Prostate gland (tissue), 2 donors: ENCODE results near the gene NEDD4. TPM values are rescaled to one million over a fixed set of nuclear protein-coding genes. Genes with fewer than 3 reads are reported as not detected.

Source experiments
- DNase-seq: peaks from one replicate; pipeline ENCODE4 v3.0.0-alpha.2; 2019; ENCODE audit warnings: low spot score
- H3K27ac ChIP-seq, 2 donors: fragments of 200-600 bp; sonication (generic); 2 replicates each; pipeline ENCODE4 v1.5.1; 2017 to 2019
- H3K27me3 ChIP-seq: fragments of 200-600 bp; sonication (generic); replicated peaks from 2 replicates; pipeline ENCODE4 v1.5.1; 2019; ENCODE audit not compliant: insufficient read depth
- H3K36me3 ChIP-seq, 2 donors: fragments of 200-600 bp; sonication (generic); 1 replicate in 1 of 2; 2 replicates in 1 of 2; pipeline versions ENCODE4 v1.5.1 to v1.8.1; 2017 to 2019
- H3K4me1 ChIP-seq: fragments of 200-600 bp; sonication (generic); replicated peaks from 2 replicates; pipeline ENCODE4 v1.5.1; 2019
- H3K4me3 ChIP-seq, 2 donors: fragments of 200-600 bp; sonication (generic); 2 replicates each; pipeline ENCODE4 v1.5.1; 2017 to 2019
- H3K9me3 ChIP-seq: fragments of 200-600 bp; sonication (generic); 2 replicates; pipeline ENCODE4 v1.5.1; 2017
- POLR2A ChIP-seq: fragments of 450-650 bp; IDR thresholded peaks from one replicate; pipeline ENCODE4 v1.6.1; 2016; ENCODE audit warnings: antibody characterized with exemption, mild to moderate bottlenecking
- POLR2AphosphoS5 ChIP-seq: sonication (generic); formaldehyde crosslinking; IDR thresholded peaks from one replicate; pipeline ENCODE4 v1.6.1; 2017; ENCODE audit warnings: antibody characterized with exemption
- WGBS: methylation state at CpG from one replicate; pipeline ENCODE4 v1.1.5; 2018; 5-methylcytosine and 5-hydroxymethylcytosine counted together
- intact Hi-C: fragments of 100-400 bp; cut with DNase I; formaldehyde crosslinking; loops from one replicate; pipeline ENCODE4 v1.14.2; 2022
- total RNA-seq, 2 donors: library from RNA; depleted of rRNA; stranded (reverse); fragments of >200 nt; gene quantifications; one replicate each; pipeline ENCODE4 v1.1.0, GENCODE V29; 2016
- TF ChIP-seq, protein P1 (sequence below), 4 experiments: fragments of 200-600 bp in 2 of 4; fragments of 450-650 bp in 2 of 4; sonication (generic) in 2 of 4; IDR thresholded peaks; 1 replicate in 3 of 4; 2 replicates in 1 of 4; pipeline ENCODE4 v1.5.1; 2016 to 2019; ENCODE audit warnings: antibody characterized with exemption in 4 of 4, mild to moderate bottlenecking in 2 of 4, moderate library complexity in 2 of 4

NEDD4 gene
- total RNA-seq, 2 donors from 2014 or later: 9.5 to 14.8 TPM

DNA sequence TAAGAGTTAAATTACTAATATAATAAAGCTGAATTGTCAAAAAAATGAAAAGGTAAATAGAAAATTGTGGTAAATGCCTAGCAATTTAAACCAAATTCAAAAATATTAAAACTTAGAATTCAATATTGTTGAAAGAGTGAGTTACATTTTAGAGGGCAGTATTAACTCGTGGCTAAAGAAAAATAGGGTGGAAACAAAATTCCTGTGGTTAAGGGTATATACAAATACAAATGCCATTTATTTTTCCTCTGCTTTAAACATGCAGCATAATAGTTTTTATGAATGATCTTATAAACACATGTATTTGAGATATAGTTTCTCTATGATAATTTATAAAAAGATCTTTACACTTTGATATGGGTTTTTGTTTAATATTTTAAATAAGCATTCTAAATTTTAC lies 79.0 kb downstream of the NEDD4 start:
- Histone ChIP-seq H3K36me3 (no peaks in the 10 kb centered on the region), H3K27me3 (no peaks in the 10 kb centered on the region), H3K27ac (no peak overlapping the region), H3K9me3 (no peaks in the 10 kb centered on the region), H3K4me1 (no peaks in the 10 kb centered on the region), H3K4me3 (no peak overlapping the region)
- 60% methylated on average over 1 of the region's 1 CpG for WGBS
- no peak for DNase-seq
- intact Hi-C loops: no loop called here
- no peak for TF ChIP-seq POLR2A
- TF ChIP-seq POLR2AphosphoS5: no peak
- TF ChIP-seq, protein P1, sequence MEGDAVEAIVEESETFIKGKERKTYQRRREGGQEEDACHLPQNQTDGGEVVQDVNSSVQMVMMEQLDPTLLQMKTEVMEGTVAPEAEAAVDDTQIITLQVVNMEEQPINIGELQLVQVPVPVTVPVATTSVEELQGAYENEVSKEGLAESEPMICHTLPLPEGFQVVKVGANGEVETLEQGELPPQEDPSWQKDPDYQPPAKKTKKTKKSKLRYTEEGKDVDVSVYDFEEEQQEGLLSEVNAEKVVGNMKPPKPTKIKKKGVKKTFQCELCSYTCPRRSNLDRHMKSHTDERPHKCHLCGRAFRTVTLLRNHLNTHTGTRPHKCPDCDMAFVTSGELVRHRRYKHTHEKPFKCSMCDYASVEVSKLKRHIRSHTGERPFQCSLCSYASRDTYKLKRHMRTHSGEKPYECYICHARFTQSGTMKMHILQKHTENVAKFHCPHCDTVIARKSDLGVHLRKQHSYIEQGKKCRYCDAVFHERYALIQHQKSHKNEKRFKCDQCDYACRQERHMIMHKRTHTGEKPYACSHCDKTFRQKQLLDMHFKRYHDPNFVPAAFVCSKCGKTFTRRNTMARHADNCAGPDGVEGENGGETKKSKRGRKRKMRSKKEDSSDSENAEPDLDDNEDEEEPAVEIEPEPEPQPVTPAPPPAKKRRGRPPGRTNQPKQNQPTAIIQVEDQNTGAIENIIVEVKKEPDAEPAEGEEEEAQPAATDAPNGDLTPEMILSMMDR (IDR thresholded peaks at IDR 0.05): no peak

DNA sequence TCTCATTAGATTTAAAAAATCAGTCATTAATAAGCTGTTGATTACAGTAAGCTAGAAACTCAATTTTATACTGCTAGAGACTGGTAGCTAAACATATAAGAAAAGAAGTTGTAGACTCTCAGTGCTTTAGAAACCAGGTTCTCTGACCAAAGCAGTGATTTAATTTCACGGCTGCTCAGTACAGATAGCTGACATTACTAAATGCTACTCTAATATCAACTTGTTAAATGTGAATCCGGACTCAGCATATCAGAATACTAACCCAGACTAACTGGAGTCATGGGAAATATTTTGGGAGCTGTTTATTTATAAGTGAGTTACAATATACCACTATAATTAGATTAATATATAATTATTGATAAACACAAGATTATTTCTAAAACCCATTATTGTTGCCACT lies 80.4 kb downstream of the NEDD4 start:
- no peaks in the 10 kb centered on the region for H3K4me1 ChIP-seq
- 92% methylated on average over 2 of the region's 2 CpGs for WGBS
- DNase-seq: no peak
- TF ChIP-seq POLR2AphosphoS5: no peak
- no peak for TF ChIP-seq POLR2A
- TF ChIP-seq, protein P1 (IDR thresholded peaks at IDR 0.05): no peak
- intact Hi-C loops: no loop called here
- H3K27me3 ChIP-seq: no peaks in the 10 kb centered on the region
- no peak overlapping the region for H3K27ac ChIP-seq
- no peak overlapping the region for H3K4me3 ChIP-seq
- H3K36me3 ChIP-seq: no peaks in the 10 kb centered on the region
- H3K9me3 ChIP-seq: no peaks in the 10 kb centered on the region

DNA sequence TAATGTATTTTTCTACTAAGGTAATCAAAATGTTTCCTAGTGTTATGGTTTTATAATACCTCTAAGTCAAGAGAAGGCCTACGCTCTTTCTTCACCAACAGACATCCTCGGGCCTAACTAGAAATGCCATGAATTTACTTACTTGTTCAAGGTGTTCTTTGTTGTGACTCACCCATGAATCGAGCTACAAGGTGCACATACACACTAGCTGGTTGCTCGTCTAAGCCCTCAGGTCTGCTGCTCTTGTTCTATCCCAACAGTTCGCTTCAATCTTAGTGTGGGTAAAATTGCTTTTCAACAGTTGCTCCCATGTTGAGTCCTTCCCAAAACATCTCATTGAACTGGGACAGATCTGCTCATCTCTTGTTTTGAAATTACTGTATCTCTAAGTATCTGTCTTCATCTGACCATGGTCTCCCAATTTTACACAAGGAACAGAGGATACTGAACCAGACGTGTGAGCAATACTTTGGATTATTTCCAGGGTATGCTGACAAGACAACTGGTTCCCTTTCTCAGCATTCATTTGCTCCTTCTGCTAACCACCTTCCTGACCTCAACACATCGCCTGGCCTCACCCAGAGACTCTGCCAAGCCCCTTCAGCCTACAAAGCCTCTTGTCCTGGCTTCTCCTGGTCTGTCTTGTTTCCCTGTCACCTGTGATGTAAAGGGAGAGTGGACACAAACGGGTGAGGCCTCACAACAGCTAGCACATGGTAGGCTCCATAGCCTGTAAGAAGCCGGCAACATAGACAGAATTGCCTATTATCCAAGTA lies 84.2 kb downstream of the NEDD4 start:
- no peaks in the 10 kb centered on the region for H3K36me3 ChIP-seq
- intact Hi-C loops: no loop called here
- no peaks in the 10 kb centered on the region for H3K4me1 ChIP-seq
- H3K4me3 ChIP-seq: no peak overlapping the region
- DNase-seq: no peak
- H3K27ac ChIP-seq: no peak overlapping the region
- TF ChIP-seq POLR2AphosphoS5 (no peak), POLR2A (no peak)
- TF ChIP-seq, protein P1 (IDR thresholded peaks at IDR 0.05): no peak
- H3K9me3 ChIP-seq: no peaks in the 10 kb centered on the region
- WGBS: 88% methylated on average over 9 of the region's 9 CpGs
- no peaks in the 10 kb centered on the region for H3K27me3 ChIP-seq

DNA sequence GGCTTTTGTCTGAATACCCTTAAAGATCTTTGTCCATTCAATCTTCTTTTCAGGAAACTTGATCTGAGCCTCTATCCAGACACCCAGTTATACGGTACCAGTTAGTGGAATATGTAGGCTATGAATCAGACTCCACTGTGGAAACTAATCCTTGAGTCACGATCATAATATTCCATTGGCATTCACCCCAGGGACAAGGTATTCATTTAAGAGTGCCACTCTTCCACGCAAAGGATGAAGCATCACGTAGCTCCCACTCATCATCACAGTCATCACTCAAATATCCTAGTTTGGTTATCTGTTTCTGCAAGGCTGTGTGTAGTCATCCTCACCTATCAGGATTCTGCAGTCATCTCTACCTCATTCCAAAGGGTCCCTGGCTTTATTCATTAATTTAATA lies 85.6 kb downstream of the NEDD4 start:
- Histone ChIP-seq H3K27ac (no peak overlapping the region), H3K36me3 (no peaks in the 10 kb centered on the region), H3K9me3 (no peaks in the 10 kb centered on the region), H3K4me1 (no peaks in the 10 kb centered on the region), H3K27me3 (no peaks in the 10 kb centered on the region), H3K4me3 (no peak overlapping the region)
- no peak for DNase-seq
- intact Hi-C loops: no loop called here
- TF ChIP-seq POLR2AphosphoS5: no peak
- TF ChIP-seq, protein P1 (IDR thresholded peaks at IDR 0.05): no peak
- no peak for TF ChIP-seq POLR2A
- 78% methylated on average over 4 of the region's 4 CpGs for WGBS

DNA sequence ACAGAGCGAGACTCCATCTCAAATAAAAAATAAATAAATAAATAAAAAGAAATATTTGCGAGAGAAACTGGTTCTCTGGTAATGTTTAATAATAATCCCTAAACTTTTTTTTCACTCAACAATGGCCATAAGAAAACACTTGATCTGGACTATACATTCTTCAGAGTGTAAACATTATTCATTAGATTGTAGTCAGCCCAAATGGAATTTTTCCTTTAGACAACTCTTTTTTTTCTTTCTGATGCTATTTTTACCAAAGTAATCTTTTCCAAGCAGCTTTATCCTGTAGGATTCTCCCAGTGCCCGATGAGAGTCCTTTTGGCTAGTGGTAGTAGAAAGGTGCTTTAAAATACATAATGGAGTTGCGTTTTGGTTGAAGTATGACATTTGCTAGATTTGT lies 90.4 kb downstream of the NEDD4 start:
- H3K36me3 ChIP-seq: no peaks in the 10 kb centered on the region
- no peak for DNase-seq
- intact Hi-C loops: no loop called here
- H3K27me3 ChIP-seq: no peaks in the 10 kb centered on the region
- H3K4me3 ChIP-seq: no peak overlapping the region
- H3K9me3 ChIP-seq: no peaks in the 10 kb centered on the region
- no peak overlapping the region for H3K27ac ChIP-seq
- H3K4me1 ChIP-seq: no peaks in the 10 kb centered on the region
- TF ChIP-seq POLR2A (no peak), POLR2AphosphoS5 (no peak)
- 94% methylated on average over 4 of the region's 4 CpGs for WGBS
